Stimulated activated CD4-positive, alpha-beta T cell treated with anti-CD3 and anti-CD28 coated beads, Interleukin-1b, Interleukin-23, amount 100 ng/mL, for 1 hour (primary cell): Measurements from ENCODE around the gene CFAP68.

ENCODE experiments used
- DNase-seq, 2 donors: peaks; one replicate each; pipeline ENCODE4 v3.0.0-alpha.2; 2020; ENCODE audit warnings: low read depth in 2 of 2

CFAP68 gene, protein sequence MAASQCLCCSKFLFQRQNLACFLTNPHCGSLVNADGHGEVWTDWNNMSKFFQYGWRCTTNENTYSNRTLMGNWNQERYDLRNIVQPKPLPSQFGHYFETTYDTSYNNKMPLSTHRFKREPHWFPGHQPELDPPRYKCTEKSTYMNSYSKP

DNA sequence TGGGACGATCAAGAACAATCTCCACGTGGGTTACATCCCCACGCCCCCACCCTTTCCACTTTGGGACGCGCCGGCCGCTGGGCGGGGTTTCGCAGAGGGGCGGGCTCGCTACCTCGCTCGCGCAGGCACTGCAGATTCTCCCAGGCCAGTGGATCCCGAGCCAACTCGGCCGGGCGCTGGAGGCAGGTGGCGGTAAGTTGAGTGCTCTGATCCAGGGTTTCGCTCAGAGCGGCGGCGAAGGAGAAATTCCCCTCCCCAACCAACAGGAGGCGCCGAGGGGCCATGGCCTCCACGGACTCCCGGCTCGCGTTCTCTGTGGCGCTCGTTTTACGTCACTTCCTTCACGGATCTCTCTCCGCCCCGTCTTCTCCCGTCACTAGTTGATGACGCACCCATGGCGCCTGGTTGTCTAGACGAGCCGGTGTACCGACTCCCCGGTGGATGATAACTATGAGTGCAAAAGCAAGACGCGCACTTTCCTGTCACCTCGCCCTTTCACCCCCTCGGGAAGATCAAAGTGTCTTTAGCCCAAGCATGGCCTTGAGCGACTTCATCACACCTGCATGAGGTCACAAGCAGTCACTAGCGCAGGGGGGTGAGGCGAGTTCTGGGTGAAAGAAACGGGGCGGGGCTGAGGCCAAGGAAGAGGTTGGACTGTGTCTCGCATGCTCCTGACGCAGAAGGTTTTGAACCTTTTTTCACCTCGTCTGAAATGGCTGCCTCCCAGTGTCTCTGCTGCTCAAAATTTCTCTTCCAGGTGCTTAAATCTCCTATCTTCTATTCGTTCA is at the start of gene CFAP68, which contains the start of gene FDXACB1:
CFAP68 (plus strand) TSS at position 693 of the 788 bp plus-strand sequence; CDS start at position 713, 20 bp downstream.
FDXACB1 (minus strand) TSS at position 317 of the 788 bp plus-strand sequence; CDS start at position 284, 33 bp downstream.
- DNase-seq = peak; percentile 82 to 84

GRCh38 chr11:111833524-111833923 is 45.8 kb upstream of the CFAP68 start:
- no peak for DNase-seq

DNA sequence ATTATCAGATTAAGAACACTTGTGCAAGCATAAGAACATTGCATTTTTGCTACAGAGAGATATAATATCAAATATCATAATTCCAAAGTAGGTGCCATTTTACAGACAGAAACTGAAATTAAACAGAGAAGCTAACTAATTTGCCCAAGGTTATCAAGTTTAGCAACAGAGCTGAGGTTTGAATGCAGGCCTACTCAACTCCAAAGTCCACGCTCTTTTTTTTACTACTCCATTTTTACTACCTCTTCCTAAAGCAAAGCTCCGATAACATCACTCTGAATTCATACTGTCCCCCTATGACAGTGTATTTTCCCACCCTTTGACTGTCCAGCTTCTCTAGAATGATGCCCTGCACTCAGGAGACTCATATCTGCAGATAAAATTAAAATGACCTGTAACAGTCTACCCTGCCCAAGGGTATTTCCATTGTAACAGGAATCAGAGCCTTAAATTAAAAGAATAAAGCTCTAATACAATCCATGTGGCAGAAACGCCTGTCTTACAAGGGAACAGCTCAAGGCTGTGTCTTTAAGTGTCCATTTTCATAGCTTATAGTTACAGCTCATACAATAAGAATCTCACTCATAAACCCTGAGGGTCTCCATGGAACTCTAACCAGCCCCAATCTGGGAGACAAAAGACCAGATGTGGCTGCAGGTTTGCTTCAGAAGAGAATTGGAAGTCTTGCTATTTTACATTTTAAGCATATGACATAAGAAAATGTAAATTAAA is 44.7 kb upstream of the CFAP68 start:
- no peak for DNase-seq

DNA sequence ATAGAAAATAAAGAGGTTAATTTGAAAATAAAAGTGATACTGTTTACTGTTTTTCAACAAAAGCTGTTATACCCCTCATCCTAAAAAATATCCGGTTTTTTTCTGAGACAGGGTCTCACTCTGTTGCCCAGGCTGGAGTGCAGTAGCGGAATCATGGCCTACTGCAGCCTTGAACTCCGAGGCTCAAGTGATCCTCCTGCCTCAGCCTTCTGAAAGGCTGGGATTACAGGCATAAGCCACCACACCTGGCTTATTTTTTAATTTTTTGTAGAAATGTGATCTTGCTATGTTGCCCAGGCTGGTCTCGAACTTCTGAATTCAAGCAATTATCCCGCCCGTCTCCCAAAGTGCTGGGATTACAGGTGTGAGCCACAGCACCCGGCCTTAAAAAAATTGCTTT is 43.7 kb upstream of the CFAP68 start:
- DNase-seq = no peak

DNA sequence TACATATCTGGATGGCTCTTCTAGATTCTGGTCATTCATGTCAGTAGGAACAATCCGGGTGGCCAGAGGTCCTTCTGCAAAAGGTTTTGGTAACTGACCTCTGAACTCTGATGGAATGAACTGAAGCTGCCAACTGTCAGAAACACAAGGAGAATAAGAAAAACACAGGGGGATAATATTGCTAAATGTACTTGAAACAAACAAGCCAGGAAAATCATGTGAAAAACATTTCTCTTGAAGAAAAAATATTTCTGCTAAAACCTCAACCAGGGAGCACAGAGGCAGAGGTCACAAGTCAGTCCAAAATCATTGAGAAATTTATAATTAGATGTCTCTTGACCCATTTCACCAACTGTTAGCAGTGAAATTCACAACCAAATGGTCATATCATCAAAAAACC is 43.2 kb upstream of the CFAP68 start:
- DNase-seq = no peak

- no peak for DNase-seq
These were observed 42.6 kb upstream of the CFAP68 start for GRCh38 chr11:111836721-111837120.

- DNase-seq = no peak
These were observed 41.9 kb upstream of the CFAP68 start for GRCh38 chr11:111837366-111837891.

GRCh38 chr11:111838054-111838453 is 41.3 kb upstream of the CFAP68 start:
- no peak for DNase-seq

GRCh38 chr11:111840143-111840542 is 39.2 kb upstream of the CFAP68 start:
- no peak for DNase-seq

GRCh38 chr11:111841370-111842053 is 37.8 kb upstream of the CFAP68 start:
- peak; percentile 63 to 84 for DNase-seq

DNA sequence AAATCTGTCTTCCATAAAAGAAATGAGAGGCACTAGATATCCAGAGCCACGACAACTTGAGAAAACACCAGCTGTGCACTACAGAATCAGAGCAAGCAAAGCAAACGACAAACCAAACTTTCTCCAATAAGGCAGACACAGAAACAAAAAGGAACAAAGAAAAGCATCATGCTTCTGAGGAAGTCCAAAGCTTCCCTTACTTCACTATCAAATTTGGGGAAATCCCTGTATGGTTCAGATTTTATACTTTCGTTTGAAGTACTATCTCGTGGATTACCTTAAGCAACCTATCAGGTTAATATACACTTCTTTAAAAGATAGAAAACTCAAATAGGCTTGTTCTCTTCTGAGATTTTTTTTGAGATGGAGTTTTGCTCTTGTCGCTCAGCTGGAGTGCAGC is 35.7 kb upstream of the CFAP68 start:
- DNase-seq = no peak

DNA sequence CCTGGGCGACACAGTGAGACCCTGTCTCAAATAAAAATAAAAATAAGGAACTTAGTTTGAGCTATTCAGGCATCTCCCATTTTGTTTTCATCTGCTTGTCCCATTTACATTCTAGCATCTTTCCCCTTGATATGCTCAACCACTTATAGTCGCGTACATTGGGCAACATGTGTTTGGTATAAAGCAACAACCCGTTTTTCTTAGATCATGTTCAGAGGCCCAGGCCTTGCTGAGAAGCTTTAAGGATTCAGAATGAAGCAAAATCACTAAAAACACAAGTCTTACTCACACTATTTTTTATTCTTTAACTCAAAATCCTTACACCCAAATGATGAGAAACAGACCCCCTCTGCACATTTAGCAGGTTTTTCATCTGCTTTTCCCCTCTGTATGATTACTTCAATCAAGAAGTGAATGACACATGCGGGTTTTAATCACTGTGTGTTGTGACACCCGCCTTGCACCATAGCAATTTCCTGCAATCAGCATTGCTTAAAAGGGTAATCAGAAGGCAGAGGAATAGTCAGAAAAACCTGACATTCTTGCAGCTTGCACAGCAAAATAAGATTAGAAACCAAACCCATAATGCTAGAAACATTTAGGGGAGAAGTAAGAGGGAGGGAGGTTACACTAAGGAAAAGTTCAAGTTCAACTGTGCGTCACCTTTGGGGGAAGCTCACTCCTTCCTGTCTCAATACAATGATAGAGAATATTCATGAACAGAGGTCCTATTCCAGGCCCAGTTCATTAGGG is 33.9 kb upstream of the CFAP68 start:
- no peak for DNase-seq

GRCh38 chr11:111846063-111846462 is 33.3 kb upstream of the CFAP68 start:
- DNase-seq = no peak

GRCh38 chr11:111846636-111847035 is 32.7 kb upstream of the CFAP68 start:
- no peak for DNase-seq

- no peak for DNase-seq
These were observed 29.7 kb upstream of the CFAP68 start for GRCh38 chr11:111849631-111850030.

DNA sequence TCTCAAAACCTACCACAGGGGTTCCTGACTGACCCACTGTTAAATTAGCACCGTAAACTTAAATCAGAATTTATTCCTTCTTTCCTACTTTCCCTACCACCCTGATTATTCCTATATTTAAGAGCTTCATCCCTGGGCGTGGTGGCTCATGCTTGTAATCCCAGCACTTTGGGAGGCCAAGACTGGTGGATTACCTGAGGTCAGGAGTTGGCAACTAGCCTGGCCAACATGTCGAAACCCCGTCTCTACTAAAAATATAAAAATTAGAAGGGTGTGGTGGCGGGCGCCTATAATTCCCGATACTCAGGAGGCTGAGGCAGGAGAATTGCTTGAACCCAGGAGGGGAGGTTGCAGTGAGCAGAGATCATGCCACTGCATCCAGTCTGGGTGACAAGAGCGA is 28.3 kb upstream of the CFAP68 start:
- DNase-seq = no peak

- no peak for DNase-seq
These were observed 27.7 kb upstream of the CFAP68 start for GRCh38 chr11:111851636-111852035.

GRCh38 chr11:111852103-111852502 is 27.2 kb upstream of the CFAP68 start:
- DNase-seq = no peak

- no peak for DNase-seq
These were observed 23.8 kb upstream of the CFAP68 start for GRCh38 chr11:111855506-111855905.

- DNase-seq = no peak
These were observed 19.1 kb upstream of the CFAP68 start for GRCh38 chr11:111860257-111860656.

DNA sequence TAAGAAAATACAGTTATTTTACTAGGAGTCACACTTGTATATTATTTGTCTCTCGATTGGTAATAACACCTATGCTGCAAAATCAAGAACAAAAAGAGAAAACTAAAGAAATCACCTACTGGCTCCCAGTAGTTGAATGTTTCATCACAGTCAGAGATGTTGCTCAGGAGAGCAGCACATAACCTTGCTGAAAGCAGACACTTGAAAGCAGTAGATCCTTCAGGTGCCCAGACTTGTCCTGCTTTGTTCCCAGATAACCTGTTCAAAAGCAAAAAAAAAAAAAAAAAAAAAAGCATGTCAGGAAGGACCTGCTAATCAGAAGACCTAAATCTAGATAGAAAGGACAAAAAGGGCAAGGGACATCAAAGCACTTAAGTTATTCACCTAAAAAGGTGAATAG is 9.2 kb upstream of the CFAP68 start:
- no peak for DNase-seq
